Suppressor macrophage treated with lipopolysaccharide for 4 hours (primary cell): ENCODE results near the gene PRKAR2A.
"Not testable (repeated sequence)": the region's sequence is repeated elsewhere in the genome, so short reads cannot be mapped to it uniquely, and the experiment has no call there.

Experiments
- DNase-seq: peaks from one replicate; pipeline ENCODE4 v3.0.0-alpha.2; 2020

The PRKAR2A gene

GRCh38 chr3:48770192-48770502, 77.5 kb downstream of the PRKAR2A start:
- no peak for DNase-seq

DNA sequence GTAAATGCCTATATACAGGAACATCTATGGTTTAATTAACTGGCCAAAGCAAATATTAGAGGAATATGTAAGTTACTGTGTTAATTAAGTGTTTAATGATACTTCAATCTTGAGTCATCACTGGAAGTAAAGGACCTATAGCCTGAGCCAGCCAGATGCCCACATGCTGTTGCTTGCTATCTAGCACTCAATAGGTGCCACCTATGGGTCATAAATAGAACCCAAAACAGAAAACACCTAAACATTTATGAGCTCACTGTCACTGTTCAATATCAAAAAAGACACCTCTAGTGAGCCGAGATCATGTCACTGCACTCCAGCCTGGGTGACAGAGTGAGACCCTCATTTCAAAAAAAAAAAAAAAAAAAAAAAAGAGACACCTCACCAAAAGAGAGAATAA, 82.3 kb downstream of the PRKAR2A start:
- peak; percentile 16 for DNase-seq

- peak; percentile 35 for DNase-seq
Observed at GRCh38 chr3:48762816-48763215, 84.9 kb downstream of the PRKAR2A start.

GRCh38 chr3:48759991-48760540, 87.6 kb downstream of the PRKAR2A start:
- not testable (repeated sequence) for DNase-seq

DNA sequence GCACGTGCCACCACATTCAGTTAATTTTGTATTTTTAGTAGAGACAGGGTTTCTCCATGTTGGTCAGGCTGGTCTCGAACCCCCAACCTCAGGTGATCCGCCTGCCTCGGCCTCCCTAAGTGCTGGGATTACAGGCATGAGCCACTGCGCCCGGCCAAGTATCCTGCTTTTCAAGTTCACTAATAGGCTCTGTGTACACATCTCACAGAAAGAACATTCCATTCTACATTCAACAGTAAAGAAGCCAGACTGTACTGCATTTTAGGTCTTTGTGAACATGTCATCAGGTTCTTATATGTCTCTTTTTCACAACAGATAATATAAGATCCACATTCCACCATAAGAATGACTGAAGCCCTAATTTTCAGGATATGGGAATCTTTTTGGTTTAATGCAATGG, 88.1 kb downstream of the PRKAR2A start:
- not testable (repeated sequence) for DNase-seq

- no peak for DNase-seq
Observed at GRCh38 chr3:48759071-48759470, 88.6 kb downstream of the PRKAR2A start.

DNA sequence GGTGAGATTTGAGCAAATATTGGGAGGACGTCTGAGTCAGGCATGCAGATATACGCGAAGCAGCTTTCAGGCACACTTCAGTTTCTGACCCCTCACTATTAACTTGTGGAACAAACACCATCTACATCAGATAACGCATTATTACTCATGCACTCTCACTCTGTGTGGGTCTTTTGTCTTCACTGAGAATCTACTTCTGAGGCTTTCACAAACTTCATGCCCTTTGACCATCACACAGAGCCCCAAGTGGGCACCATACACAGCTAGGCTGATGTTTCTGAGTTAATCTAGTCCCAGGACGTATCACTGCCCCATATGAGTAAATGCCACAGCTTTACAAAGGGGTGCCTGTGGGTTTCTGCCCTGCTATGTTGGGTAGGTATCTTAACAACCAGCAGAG, 91.0 kb downstream of the PRKAR2A start:
- DNase-seq, result no peak

GRCh38 chr3:48750856-48751255, 96.8 kb downstream of the PRKAR2A start:
- DNase-seq, result peak; percentile 30

- peak; percentile 95 for DNase-seq
Observed at GRCh38 chr3:48748754-48749153, 98.9 kb downstream of the PRKAR2A start.

- DNase-seq, result no peak
Observed at GRCh38 chr3:48747706-48748105, 100.0 kb downstream of the PRKAR2A start.

DNA sequence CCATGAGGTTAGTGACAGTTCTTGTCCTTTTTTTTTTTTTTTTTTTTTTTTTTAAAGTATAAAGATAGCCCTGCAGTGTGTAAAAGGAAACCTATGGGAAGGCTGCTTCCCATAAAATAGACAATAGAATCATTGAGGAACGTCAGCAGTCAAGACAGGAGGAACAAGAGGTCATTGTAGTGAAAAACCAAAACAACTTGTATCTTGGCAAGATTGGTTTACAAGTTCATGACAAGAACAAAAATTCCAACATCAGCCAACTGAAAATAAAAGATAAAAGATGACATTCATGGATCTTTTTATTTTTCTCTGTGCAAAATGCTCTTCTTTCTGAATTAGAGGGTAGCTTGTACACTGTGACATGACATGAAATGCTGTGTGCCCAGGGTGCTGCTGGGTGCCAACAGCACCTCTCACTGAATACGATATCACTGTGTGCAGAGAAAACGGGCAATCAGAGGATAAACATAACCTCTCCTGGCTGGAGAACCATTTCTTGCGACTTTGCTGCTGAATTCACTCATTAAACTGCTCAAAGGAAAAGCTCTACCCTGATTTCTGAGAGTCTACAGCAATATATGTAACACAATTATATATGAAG, 100.6 kb downstream of the PRKAR2A start:
- DNase-seq, result no peak

GRCh38 chr3:48743773-48744172, 103.9 kb downstream of the PRKAR2A start:
- no peak for DNase-seq

DNA sequence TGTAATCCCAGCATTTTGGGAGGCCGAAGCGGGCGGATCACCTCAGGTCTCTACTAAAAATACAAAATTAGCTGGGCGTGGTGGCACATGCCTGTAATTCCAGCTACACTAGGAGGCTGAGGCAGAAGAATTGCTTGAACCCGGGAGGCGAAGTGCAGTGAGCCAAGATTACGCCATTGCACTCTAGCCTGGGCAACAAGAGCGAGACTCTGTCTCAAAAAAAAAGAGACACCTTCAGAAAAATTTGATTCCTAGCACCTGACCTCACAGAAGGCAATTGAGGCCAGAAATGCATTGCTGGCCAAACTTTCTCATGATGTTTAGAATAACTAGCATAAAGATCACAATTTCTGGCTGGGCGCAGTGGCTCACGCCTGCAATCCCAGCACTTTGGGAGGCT, 106.4 kb downstream of the PRKAR2A start:
- DNase-seq, result not testable (repeated sequence)

DNA sequence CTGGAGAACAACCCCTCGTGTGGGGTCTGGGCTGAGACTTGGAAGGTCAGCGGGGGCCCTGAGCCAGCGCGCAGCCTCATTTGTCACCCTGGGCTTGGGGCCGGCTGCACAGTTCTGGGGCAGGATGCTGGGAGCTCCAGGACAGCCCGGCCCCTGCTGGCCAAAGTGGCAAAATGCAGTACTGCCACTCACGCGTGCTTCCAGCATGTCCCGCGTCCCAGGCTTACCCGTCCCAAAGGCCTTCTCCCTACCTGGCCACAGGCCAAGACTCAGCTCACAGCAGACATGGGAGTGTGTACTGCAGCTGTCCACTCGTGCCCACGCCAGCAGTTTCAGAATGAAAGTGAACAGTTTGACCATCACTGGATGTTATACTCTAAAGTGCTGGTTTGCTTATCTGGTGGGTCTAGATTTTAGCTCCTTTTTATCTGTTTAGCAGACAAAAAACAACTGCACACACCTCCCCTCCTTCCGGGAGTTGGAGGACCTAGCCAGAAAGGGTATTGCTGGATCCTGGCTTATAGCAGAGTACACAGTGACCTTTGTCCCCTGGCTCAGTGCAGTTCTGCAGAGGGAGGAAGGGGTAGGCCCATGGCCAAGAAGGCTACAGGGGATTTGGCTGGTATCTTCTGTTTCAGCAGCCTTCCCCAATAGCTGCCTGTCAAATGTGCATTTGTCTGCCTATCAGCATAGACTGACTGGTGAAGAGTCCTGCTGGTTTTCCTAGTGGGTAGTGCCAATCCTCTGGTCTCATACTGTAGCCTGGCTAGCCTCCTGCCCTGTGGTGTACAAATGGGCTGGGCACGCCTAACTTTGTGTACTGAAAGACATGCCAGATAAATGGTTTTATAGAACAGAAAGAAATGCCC, 107.5 kb downstream of the PRKAR2A start:
- peak; percentile 72 for DNase-seq

GRCh38 chr3:48739617-48739954, 108.1 kb downstream of the PRKAR2A start:
- DNase-seq, result no peak

DNA sequence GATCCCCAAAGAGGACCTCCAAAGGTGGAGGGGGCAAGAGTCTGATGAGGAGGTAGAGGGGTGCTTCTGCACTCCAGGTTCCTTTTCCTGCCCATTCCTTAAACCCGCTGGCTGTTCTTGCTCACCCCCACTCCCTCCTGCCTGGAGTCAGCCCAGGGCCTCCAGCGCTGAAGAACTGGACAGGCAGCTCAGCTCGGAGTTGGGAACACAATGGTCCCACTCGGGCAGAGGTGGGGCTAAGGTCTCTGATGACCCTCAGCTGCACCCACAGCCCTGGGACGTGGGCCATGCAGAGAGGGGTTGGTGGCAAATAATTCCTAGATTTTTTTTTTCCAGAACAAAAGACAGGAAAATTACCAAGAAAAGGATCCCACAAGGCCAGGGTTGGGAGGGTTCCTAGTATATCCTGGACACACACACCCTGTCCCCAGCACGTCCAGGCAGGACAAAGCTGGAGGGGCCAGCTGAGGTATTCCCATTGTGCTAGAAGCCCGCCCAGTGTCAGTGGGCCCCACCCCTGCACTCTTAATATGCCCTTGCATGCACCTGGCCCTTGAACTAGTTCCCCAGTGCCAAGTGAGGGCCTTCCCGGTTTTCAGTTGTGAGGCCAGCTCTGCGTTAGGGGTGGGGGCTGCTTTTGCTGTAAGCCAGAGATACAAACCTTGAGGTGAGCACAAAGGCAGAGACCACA, 108.6 kb downstream of the PRKAR2A start:
- no peak for DNase-seq

DNA sequence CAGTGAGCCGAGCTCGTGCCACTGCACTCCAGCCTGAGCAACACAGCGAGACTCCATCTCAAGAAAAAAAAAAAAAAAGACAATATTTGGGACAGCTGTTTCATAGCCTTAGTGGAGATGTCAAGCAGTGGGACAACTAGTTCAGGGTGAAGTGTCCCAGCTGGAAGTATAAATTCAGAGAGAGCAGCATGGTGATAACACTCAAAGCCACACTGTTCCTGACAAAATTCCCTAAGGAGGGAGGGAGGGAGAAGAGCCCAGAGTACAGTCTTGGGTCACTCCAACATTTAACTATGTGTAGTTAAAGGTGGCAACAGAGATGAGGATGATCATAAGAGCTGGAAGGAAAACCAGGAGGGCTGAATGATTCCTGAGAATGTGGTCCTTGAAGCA, 109.5 kb downstream of the PRKAR2A start:
- no peak for DNase-seq

DNA sequence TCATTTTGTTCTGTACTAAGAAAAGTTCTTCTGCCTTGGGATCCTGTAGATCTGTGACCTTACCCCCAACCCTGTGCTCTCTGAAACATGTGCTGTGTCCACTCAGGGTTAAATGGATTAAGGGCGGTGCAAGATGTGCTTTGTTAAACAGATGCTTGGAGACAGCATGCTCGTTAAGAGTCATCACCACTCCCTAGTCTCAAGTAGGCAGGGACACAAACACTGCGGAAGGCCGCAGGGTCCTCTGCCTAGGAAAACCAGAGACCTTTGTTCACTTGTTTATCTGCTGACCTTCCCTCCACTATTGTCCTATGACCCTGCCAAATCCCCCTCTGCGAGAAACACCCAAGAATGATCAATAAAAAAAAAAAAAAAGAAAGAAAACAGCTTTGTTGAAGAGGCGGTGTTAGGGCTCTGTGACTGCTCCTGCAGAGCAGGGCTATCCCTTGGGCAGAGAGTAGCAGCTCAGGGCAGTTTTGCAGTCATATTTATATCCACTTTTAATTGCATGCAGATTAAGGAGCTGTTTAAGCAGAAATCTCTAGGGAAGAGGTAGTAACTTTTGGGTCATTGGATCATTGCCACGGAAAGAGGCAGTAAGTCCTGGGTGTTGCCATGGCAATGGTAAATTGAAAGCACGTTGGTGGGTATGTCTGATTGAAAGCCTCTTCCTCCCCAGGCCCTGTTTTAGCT, 112.5 kb downstream of the PRKAR2A start:
- DNase-seq, result not testable (repeated sequence)

DNA sequence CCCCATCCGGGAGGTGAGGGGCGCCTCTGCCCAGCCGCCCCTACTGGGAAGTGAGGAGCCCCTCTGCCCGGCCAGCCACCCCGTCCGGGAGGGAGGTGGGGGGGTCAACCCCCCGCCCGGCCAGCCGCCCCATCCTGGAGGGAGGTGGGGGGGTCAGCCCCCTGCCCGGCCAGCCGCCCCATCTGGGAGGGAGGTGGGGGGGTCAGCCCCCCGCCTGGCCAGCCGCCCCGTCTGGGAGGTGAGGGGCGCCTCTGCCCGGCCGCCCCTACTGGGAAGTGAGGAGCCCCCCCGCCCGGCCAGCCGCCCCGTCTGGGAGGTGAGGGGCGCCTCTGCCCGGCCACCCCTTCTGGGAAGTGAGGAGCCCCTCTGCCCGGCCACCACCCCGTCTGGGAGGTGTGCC, 113.1 kb downstream of the PRKAR2A start:
- not testable (repeated sequence) for DNase-seq

GRCh38 chr3:48733752-48734518, 113.7 kb downstream of the PRKAR2A start:
- DNase-seq, result not testable (repeated sequence)

DNA sequence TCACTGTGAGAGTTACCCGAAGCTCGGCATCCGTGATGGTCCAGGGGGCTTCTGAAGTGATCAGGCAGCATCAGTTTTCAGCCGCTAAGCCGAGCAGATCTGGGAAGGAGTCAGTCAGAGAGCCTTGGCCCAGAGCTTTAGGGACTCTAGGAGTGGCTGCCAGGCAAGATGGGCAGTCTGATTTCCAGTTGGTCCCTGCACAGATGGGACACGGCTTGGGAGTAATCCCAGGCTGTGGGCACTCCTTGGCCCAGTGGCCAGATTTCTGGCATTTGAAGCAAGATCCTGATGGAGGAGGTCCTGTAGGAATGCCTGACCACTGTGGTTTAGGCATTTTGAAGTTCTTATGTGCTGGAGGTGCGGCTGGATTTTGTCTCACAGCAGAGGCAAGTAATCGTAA, 120.2 kb downstream of the PRKAR2A start:
- DNase-seq, result no peak

- not testable (repeated sequence) for DNase-seq
Observed at GRCh38 chr3:48725185-48725855, 122.4 kb downstream of the PRKAR2A start.
